Neutrophil (primary cell): ENCODE results near the gene CYP8B1.

Experiments used
- H3K27ac ChIP-seq: fragments of 200-600 bp; sonication (generic); 2 replicates; pipeline ENCODE4 v1.5.1; 2016; ENCODE audit warnings: mild to moderate bottlenecking, moderate library complexity
- H3K27me3 ChIP-seq: fragments of 200-600 bp; sonication (generic); 2 replicates; pipeline ENCODE4 v1.6.0; 2016; ENCODE audit warnings: mild to moderate bottlenecking
- H3K36me3 ChIP-seq: fragments of 200-600 bp; sonication (generic); 2 replicates; pipeline ENCODE4 v1.5.1; 2017
- H3K4me1 ChIP-seq, 2 experiments: fragments of 200-600 bp in 1 of 2; sonication (generic) in 1 of 2; 1 replicate in 1 of 2; 2 replicates in 1 of 2; pipeline versions ENCODE4 v1.5.1 to v1.6.1; 2013 to 2016; ENCODE audit warnings: low read depth in 1 of 2, low read length in 1 of 2, mild to moderate bottlenecking in 1 of 2, moderate library complexity in 1 of 2; ENCODE audit not compliant: control insufficient read depth in 1 of 2, insufficient read depth in 1 of 2
- H3K4me3 ChIP-seq, 2 experiments: fragments of 200-600 bp in 1 of 2; sonication (generic) in 1 of 2; 1 replicate in 1 of 2; 2 replicates in 1 of 2; pipeline ENCODE4 v1.5.1; 2013 to 2016; ENCODE audit warnings: low read depth in 1 of 2, low read length in 1 of 2, mild to moderate bottlenecking in 1 of 2, moderate library complexity in 1 of 2
- H3K9me3 ChIP-seq: fragments of 200-600 bp; sonication (generic); 2 replicates; pipeline ENCODE4 v1.5.1; 2016
- TF ChIP-seq, protein P1 (sequence below): fragments of 200-600 bp; sonication (generic); IDR thresholded peaks from 2 replicates; pipeline ENCODE4 v1.5.1; 2016; ENCODE audit warnings: antibody characterized with exemption

Gene CYP8B1

DNA sequence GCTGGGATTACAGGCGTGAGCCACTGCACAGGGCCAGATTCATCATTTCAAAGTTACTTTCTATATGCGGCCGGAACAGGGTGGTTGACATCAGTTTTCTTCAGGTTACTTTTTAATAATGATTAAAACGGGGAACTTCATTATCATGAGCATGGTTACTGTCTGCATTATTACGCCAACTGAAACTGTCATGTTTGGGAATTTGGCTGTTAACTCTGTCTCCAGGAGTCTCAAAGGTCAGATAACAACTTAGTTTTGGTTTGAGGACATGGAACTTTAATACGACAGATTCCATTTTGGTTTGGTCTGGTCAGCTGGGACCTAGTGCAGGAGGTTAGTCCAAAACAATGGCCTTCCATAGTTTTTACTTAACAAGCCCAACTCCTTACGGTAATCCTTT, 8.5 kb downstream of the CYP8B1 start:
- TF ChIP-seq, protein P1, sequence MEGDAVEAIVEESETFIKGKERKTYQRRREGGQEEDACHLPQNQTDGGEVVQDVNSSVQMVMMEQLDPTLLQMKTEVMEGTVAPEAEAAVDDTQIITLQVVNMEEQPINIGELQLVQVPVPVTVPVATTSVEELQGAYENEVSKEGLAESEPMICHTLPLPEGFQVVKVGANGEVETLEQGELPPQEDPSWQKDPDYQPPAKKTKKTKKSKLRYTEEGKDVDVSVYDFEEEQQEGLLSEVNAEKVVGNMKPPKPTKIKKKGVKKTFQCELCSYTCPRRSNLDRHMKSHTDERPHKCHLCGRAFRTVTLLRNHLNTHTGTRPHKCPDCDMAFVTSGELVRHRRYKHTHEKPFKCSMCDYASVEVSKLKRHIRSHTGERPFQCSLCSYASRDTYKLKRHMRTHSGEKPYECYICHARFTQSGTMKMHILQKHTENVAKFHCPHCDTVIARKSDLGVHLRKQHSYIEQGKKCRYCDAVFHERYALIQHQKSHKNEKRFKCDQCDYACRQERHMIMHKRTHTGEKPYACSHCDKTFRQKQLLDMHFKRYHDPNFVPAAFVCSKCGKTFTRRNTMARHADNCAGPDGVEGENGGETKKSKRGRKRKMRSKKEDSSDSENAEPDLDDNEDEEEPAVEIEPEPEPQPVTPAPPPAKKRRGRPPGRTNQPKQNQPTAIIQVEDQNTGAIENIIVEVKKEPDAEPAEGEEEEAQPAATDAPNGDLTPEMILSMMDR: no peak
- H3K9me3 ChIP-seq: no peaks in the 10 kb centered on the region
- no peak overlapping the region for H3K27ac ChIP-seq
- H3K27me3 ChIP-seq: no peaks in the 10 kb centered on the region
- no peaks in the 10 kb centered on the region for H3K36me3 ChIP-seq
- H3K4me1 ChIP-seq: no peaks in the 10 kb centered on the region
- H3K4me3 ChIP-seq: no peak overlapping the region

DNA sequence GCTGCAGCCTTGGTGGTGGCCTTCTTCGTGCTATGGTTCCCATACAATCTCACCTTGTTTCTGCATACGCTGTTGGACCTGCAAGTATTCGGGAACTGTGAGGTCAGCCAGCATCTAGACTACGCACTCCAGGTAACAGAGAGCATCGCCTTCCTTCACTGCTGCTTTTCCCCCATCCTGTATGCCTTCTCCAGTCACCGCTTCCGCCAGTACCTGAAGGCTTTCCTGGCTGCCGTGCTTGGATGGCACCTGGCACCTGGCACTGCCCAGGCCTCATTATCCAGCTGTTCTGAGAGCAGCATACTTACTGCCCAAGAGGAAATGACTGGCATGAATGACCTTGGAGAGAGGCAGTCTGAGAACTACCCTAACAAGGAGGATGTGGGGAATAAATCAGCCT, 10.4 kb downstream of the CYP8B1 start:
- Histone ChIP-seq H3K4me3 (no peak overlapping the region), H3K27ac (no peak overlapping the region), H3K36me3 (no peaks in the 10 kb centered on the region), H3K9me3 (no peaks in the 10 kb centered on the region), H3K27me3 (no peaks in the 10 kb centered on the region), H3K4me1 (no peaks in the 10 kb centered on the region)
- TF ChIP-seq, protein P1: no peak

GRCh38 chr3:42864321-42864950, 11.2 kb downstream of the CYP8B1 start:
- no peak overlapping the region for H3K4me3 ChIP-seq
- H3K36me3 ChIP-seq: no peaks in the 10 kb centered on the region
- H3K27me3 ChIP-seq: no peaks in the 10 kb centered on the region
- H3K9me3 ChIP-seq: no peaks in the 10 kb centered on the region
- H3K4me1 ChIP-seq: no peaks in the 10 kb centered on the region
- TF ChIP-seq, protein P1: no peak
- H3K27ac ChIP-seq: no peak overlapping the region

DNA sequence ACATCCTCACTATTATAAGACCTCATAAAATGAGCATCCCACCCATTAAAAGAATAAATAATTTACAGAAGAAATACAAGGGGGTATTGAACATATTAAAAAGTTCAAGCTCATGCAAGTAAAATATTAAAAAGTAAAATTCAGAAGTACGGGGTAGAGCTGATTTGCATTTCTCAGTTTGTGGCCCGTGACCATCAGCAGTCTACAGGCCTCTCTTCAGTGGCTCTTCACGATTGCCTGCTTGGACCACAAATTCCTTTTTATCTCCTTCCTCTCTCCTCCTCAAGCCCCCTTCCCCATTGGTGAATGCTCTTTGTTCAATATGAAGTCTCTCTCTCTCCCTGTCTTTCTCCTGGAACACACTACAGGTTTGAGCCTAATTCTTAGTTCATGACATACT, 19.1 kb downstream of the CYP8B1 start:
- H3K27me3 ChIP-seq: peaks cover 5% of the 10 kb centered on the region
- no peak overlapping the region for H3K4me3 ChIP-seq
- H3K27ac ChIP-seq: no peak overlapping the region
- no peaks in the 10 kb centered on the region for H3K36me3 ChIP-seq
- no peaks in the 10 kb centered on the region for H3K9me3 ChIP-seq
- H3K4me1 ChIP-seq: no peaks in the 10 kb centered on the region
- TF ChIP-seq, protein P1: no peak

GRCh38 chr3:42855547-42856380, 19.9 kb downstream of the CYP8B1 start:
- peaks cover 5% of the 10 kb centered on the region for H3K27me3 ChIP-seq
- H3K4me3 ChIP-seq: no peak overlapping the region
- no peaks in the 10 kb centered on the region for H3K36me3 ChIP-seq
- H3K4me1 ChIP-seq: no peaks in the 10 kb centered on the region
- no peak overlapping the region for H3K27ac ChIP-seq
- H3K9me3 ChIP-seq: no peaks in the 10 kb centered on the region
- TF ChIP-seq, protein P1: no peak
